ENCODE data around the gene PCSK4.

DNA sequence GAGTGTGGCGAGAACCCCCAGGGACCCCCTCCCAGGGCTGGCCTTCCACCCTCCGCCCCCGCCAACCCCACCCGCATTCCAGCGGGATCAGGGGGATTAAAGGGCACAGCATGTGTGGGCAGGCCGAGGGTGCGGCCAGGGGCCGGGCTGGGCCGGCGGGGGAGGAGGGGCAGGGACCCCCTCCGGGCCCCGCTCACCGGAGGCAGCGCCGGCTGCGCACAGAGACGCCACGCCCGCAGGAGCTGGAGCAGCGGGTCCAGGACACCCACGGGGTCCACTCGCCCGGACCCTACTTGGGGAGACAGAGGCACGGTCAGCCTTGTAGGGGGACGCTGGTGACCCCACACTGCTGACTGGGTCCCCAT is 20.3 kb upstream of the PCSK4 start:
- TF ChIP-seq CTCF (IDR thresholded peaks at IDR 0.05 in 2 of 3, conservative IDR thresholded peaks at IDR 0.05 in 1 of 3; ENCODE audit: borderline replicate concordance in 1 of 3, insufficient read depth in 1 of 3, low read depth in 2 of 3, low read length in 2 of 3) (no peak), CBX3 (IDR thresholded peaks at IDR 0.05; ENCODE audit: low read depth) (no peak), RAD21 (IDR thresholded peaks at IDR 0.05; ENCODE audit: low read depth) (no peak), SIN3A (IDR thresholded peaks at IDR 0.05; ENCODE audit: low read depth) (no peak), CEBPB (IDR thresholded peaks at IDR 0.05; ENCODE audit: low read depth) (no peak), ZNF274 (IDR thresholded peaks at IDR 0.05; ENCODE audit: low read depth, low read length) (no peak), YY1 (IDR thresholded peaks at IDR 0.05; ENCODE audit: extremely low read depth, insufficient replicate concordance, low read depth, low read length) (no peak), EZH2phosphoT487 (IDR thresholded peaks at IDR 0.05; ENCODE audit: borderline replicate concordance) (no peak)
- TF ChIP-seq, protein P1, sequence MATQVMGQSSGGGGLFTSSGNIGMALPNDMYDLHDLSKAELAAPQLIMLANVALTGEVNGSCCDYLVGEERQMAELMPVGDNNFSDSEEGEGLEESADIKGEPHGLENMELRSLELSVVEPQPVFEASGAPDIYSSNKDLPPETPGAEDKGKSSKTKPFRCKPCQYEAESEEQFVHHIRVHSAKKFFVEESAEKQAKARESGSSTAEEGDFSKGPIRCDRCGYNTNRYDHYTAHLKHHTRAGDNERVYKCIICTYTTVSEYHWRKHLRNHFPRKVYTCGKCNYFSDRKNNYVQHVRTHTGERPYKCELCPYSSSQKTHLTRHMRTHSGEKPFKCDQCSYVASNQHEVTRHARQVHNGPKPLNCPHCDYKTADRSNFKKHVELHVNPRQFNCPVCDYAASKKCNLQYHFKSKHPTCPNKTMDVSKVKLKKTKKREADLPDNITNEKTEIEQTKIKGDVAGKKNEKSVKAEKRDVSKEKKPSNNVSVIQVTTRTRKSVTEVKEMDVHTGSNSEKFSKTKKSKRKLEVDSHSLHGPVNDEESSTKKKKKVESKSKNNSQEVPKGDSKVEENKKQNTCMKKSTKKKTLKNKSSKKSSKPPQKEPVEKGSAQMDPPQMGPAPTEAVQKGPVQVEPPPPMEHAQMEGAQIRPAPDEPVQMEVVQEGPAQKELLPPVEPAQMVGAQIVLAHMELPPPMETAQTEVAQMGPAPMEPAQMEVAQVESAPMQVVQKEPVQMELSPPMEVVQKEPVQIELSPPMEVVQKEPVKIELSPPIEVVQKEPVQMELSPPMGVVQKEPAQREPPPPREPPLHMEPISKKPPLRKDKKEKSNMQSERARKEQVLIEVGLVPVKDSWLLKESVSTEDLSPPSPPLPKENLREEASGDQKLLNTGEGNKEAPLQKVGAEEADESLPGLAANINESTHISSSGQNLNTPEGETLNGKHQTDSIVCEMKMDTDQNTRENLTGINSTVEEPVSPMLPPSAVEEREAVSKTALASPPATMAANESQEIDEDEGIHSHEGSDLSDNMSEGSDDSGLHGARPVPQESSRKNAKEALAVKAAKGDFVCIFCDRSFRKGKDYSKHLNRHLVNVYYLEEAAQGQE (IDR thresholded peaks at IDR 0.05; ENCODE audit: low read depth): no peak
